Neural cell (in vitro differentiated cells): ENCODE measurements around the gene GRIN1. TPM values are rescaled to one million over a fixed set of nuclear protein-coding genes. Genes with fewer than 3 reads are reported as not detected.

Source experiments
- H2AFZ ChIP-seq: fragments of 200-600, 300-800 bp; sonication (generic), shearing (Covaris generic); 2 replicates; pipeline ENCODE4 v1.6.0; 2014; ENCODE audit warnings: low read depth, mild to moderate bottlenecking, antibody characterized with exemption, low read length, moderate library complexity
- H3F3A ChIP-seq: fragments of 200-600 bp; shearing (Covaris generic); 2 replicates; pipeline ENCODE4 v1.6.1; 2016; ENCODE audit warnings: mild to moderate bottlenecking, moderate library complexity, mixed read lengths, antibody characterized with exemption, low read length; ENCODE audit not compliant: insufficient read depth, poor library complexity, severe bottlenecking
- H3K27ac ChIP-seq: fragments of 200-600, 300-800 bp; sonication (generic), shearing (Covaris generic); 2 replicates; pipeline ENCODE4 v1.5.1; 2014; ENCODE audit warnings: mild to moderate bottlenecking, low read length, moderate library complexity
- H3K27me3 ChIP-seq: fragments of 300-800, 200-600 bp; sonication (generic), shearing (Covaris generic); 2 replicates; pipeline ENCODE4 v1.6.0; 2014; ENCODE audit warnings: mild to moderate bottlenecking, low read depth, low read length, moderate library complexity; ENCODE audit not compliant: insufficient read depth
- H3K36me3 ChIP-seq: fragments of 300-800, 200-600 bp; sonication (generic), shearing (Covaris generic); 2 replicates; pipeline ENCODE4 v1.5.1; 2014; ENCODE audit warnings: mild to moderate bottlenecking, antibody characterized with exemption, low read length, moderate library complexity; ENCODE audit not compliant: insufficient read depth
- H3K4me2 ChIP-seq: fragments of 300-800, 200-600 bp; sonication (generic), shearing (Covaris generic); 2 replicates; pipeline ENCODE4 v1.6.0; 2014; ENCODE audit warnings: mild to moderate bottlenecking, low read length
- H3K4me3 ChIP-seq: fragments of 300-800, 200-600 bp; sonication (generic), shearing (Covaris generic); 2 replicates; pipeline ENCODE4 v1.5.1; 2014; ENCODE audit warnings: mild to moderate bottlenecking, low read length, moderate library complexity
- H3K79me2 ChIP-seq: fragments of 200-600 bp; shearing (Covaris generic); replicated peaks from 2 replicates; pipeline ENCODE4 v1.6.0; 2014; ENCODE audit warnings: mild to moderate bottlenecking, low read length, moderate library complexity; ENCODE audit not compliant: insufficient read depth
- H3K9ac ChIP-seq: fragments of 300-800, 200-600 bp; sonication (generic), shearing (Covaris generic); 2 replicates; pipeline ENCODE4 v1.6.1; 2016; ENCODE audit warnings: mild to moderate bottlenecking, low read length, mixed read lengths
- H3K9me2 ChIP-seq: fragments of 200-600 bp; shearing (Covaris generic); 2 replicates; pipeline ENCODE4 v1.6.1; 2016; ENCODE audit warnings: mild to moderate bottlenecking, low read length, mixed read lengths; ENCODE audit not compliant: insufficient read depth
- H3K9me3 ChIP-seq: fragments of 200-600, 300-800 bp; sonication (generic), shearing (Covaris generic); 2 replicates; pipeline ENCODE4 v1.6.1; 2016; ENCODE audit warnings: mild to moderate bottlenecking, mixed run types, low read length, moderate library complexity, mixed read lengths
- H4K20me1 ChIP-seq: fragments of 200-600 bp; shearing (Covaris generic); 2 replicates; pipeline ENCODE4 v1.6.1; 2016; ENCODE audit warnings: mild to moderate bottlenecking, mixed run types; ENCODE audit not compliant: insufficient read depth
- CTCF ChIP-seq: fragments of 450-650 bp; IDR thresholded peaks from 2 replicates; pipeline ENCODE4 v1.5.1; 2014; ENCODE audit warnings: antibody characterized with exemption, mild to moderate bottlenecking, moderate library complexity; ENCODE audit not compliant: poor library complexity, severe bottlenecking
- EP300 ChIP-seq: fragments of 450-650 bp; conservative IDR thresholded peaks from 2 replicates; pipeline ENCODE4 v1.6.1; 2014; ENCODE audit warnings: antibody characterized with exemption, mild to moderate bottlenecking, moderate library complexity; ENCODE audit not compliant: poor library complexity, severe bottlenecking
- EZH2 ChIP-seq: fragments of 200-600, 300-800 bp; shearing (Covaris generic), sonication (generic); IDR thresholded peaks from 2 replicates; pipeline ENCODE4 v1.6.1; 2014; ENCODE audit warnings: antibody characterized with exemption, low read length, borderline replicate concordance, mild to moderate bottlenecking; ENCODE audit not compliant: insufficient read depth, poor library complexity, severe bottlenecking
- MXI1 ChIP-seq: fragments of 450-650 bp; conservative IDR thresholded peaks from 2 replicates; pipeline ENCODE4 v1.6.1; 2014; ENCODE audit warnings: antibody characterized with exemption, mild to moderate bottlenecking; ENCODE audit not compliant: poor library complexity, severe bottlenecking
- POLR2AphosphoS5 ChIP-seq: IDR thresholded peaks from 2 replicates; pipeline ENCODE4 v1.6.1; 2012
- RAD21 ChIP-seq: fragments of 450-650 bp; conservative IDR thresholded peaks from 2 replicates; pipeline ENCODE4 v1.6.1; 2014; ENCODE audit warnings: antibody characterized with exemption, mild to moderate bottlenecking, moderate library complexity
- REST ChIP-seq: IDR thresholded peaks from 2 replicates; pipeline ENCODE4 v1.6.1; 2012; ENCODE audit warnings: borderline replicate concordance
- SMC3 ChIP-seq: fragments of 450-650 bp; conservative IDR thresholded peaks from 2 replicates; pipeline ENCODE4 v1.6.1; 2014; ENCODE audit warnings: antibody characterized with exemption, mild to moderate bottlenecking, moderate library complexity; ENCODE audit not compliant: poor library complexity
- TAF1 ChIP-seq: IDR thresholded peaks from 2 replicates; pipeline ENCODE4 v1.6.1; 2012; ENCODE audit warnings: low read depth
- polyA plus RNA-seq: library from polyadenylated mRNA; depleted of rRNA; stranded (reverse); fragments of >200 nt; gene quantifications from 2 replicates; pipeline ENCODE4 v1.2.3, GENCODE V29; 2014

GRIN1 gene
- polyA plus RNA-seq, 1 donor from 2014 or later: 0.58 TPM

GRCh38 chr9:137147793-137148160 lies 8.8 kb downstream of the GRIN1 start (continued):
- TF ChIP-seq TAF1 (no peak), RAD21 (no peak), EP300 (no peak), SMC3 (no peak)

DNA sequence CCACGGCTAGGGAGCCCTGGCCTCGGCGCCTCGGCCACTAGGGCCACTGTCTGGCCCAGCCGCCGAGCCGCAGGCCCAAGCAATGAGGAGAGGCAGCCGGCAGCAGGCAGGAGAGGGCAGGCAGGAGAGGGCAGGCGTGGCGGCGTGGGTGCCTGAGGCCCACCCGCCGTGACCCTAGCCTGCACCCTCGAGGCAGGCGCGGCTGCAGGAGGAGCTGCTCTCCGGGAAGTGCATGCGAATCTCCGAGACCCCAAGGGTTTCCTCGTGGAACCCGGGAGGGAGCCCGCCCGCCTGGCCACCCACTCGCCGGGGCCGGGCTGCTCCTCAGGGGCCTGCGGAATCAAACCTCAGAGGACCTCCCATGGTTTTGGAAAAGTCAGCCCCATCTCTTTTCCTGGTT lies 9.3 kb downstream of the GRIN1 start:
- H3K9me2 ChIP-seq: no peaks in the 10 kb centered on the region
- peaks cover 9% of the 10 kb centered on the region for H3K27me3 ChIP-seq
- H3K4me3 ChIP-seq: no peak overlapping the region
- no peak overlapping the region for H3K9ac ChIP-seq
- no peak overlapping the region for H2AFZ ChIP-seq
- no peak overlapping the region for H3K27ac ChIP-seq
- no peaks in the 10 kb centered on the region for H3K79me2 ChIP-seq
- TF ChIP-seq RAD21: no peak
- no peak for TF ChIP-seq EP300
- no peak for TF ChIP-seq EZH2
- TF ChIP-seq SMC3: no peak
- TF ChIP-seq REST: no peak
- TF ChIP-seq CTCF: no peak
- no peak for TF ChIP-seq TAF1
- no peak for TF ChIP-seq POLR2AphosphoS5
- no peak for TF ChIP-seq MXI1
- no peaks in the 10 kb centered on the region for H3F3A ChIP-seq
- no peak overlapping the region for H3K4me2 ChIP-seq
- no peaks in the 10 kb centered on the region for H3K36me3 ChIP-seq
- H4K20me1 ChIP-seq: no peaks in the 10 kb centered on the region
- no peaks in the 10 kb centered on the region for H3K9me3 ChIP-seq

DNA sequence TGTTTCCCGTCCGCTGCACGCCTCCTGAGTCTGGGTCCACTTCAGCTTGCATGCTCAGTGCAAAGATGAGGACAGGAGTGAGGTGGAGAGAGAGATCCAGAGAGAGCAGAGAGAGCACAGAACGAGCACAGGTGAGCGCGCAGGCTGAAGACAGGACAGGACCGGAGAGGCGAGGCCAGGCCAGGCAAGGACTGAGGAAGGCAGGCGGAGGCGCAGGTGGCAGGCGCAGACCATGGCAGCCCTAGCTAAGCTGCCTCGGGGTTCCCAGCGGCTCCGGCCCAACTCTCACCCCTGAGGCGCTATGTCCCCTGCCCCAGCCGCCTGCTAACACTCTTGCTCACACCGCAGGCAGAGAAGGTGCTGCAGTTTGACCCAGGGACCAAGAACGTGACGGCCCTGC lies 9.7 kb downstream of the GRIN1 start:
- Histone ChIP-seq H3K4me3 (no peak overlapping the region), H3K4me2 (no peak overlapping the region), H3F3A (no peaks in the 10 kb centered on the region), H3K79me2 (no peaks in the 10 kb centered on the region), H3K27me3 (peaks cover 5% of the 10 kb centered on the region), H3K9ac (no peak overlapping the region), H4K20me1 (no peaks in the 10 kb centered on the region), H3K9me3 (no peaks in the 10 kb centered on the region), H3K36me3 (no peaks in the 10 kb centered on the region), H3K27ac (no peak overlapping the region), H2AFZ (no peak overlapping the region), H3K9me2 (no peaks in the 10 kb centered on the region)
- TF ChIP-seq EP300 (no peak), REST (no peak), RAD21 (no peak), EZH2 (no peak), SMC3 (no peak), MXI1 (no peak), POLR2AphosphoS5 (no peak), TAF1 (no peak), CTCF (no peak)
